GM15510 (cell line): ENCODE measurements around the gene KRTAP4-11.
"Not testable (repeated sequence)": the region's sequence is repeated elsewhere in the genome, so short reads cannot be mapped to it uniquely, and the experiment has no call there.

Source experiments
- POLR2A ChIP-seq: IDR thresholded peaks from 3 replicates; pipeline ENCODE4 v1.6.1; 2011; ENCODE audit warnings: borderline replicate concordance; ENCODE audit not compliant: insufficient read length; ENCODE audit errors: extremely low read depth

KRTAP4-11 gene

GRCh38 chr17:41131979-41132378 lies 13.8 kb upstream of the KRTAP4-11 start:
- TF ChIP-seq POLR2A, result no peak

GRCh38 chr17:41127371-41127770 lies 9.2 kb upstream of the KRTAP4-11 start:
- TF ChIP-seq POLR2A, result no peak

- no peak for TF ChIP-seq POLR2A
Measured at GRCh38 chr17:41126412-41126811, 8.2 kb upstream of the KRTAP4-11 start.

- no peak for TF ChIP-seq POLR2A
Measured at GRCh38 chr17:41125064-41125463, 6.9 kb upstream of the KRTAP4-11 start.

- TF ChIP-seq POLR2A, result not testable (repeated sequence)
Measured at GRCh38 chr17:41123991-41124371, 5.8 kb upstream of the KRTAP4-11 start, which contains the start of gene KRTAP4-12. Gene KRTAP4-12, minus strand, starts transcription at chr17:41124182. Its CDS starts 60 bp downstream, at chr17:41124122.

GRCh38 chr17:41121742-41122141 lies 3.6 kb upstream of the KRTAP4-11 start:
- no peak for TF ChIP-seq POLR2A

GRCh38 chr17:41118721-41119120 lies 548 bp upstream of the KRTAP4-11 start:
- no peak for TF ChIP-seq POLR2A

- no peak for TF ChIP-seq POLR2A
Measured at GRCh38 chr17:41116297-41116696, 1.9 kb downstream of the KRTAP4-11 start.

- no peak for TF ChIP-seq POLR2A
Measured at GRCh38 chr17:41111151-41111885, 6.9 kb downstream of the KRTAP4-11 start.

GRCh38 chr17:41107941-41108450 lies 10.2 kb downstream of the KRTAP4-11 start:
- no peak for TF ChIP-seq POLR2A

- not testable (repeated sequence) for TF ChIP-seq POLR2A
Measured at GRCh38 chr17:41105347-41105746, 12.8 kb downstream of the KRTAP4-11 start, which contains the start of gene KRTAP4-9. Gene KRTAP4-9, plus strand, starts transcription at chr17:41105389. Its CDS starts 0 bp downstream, at chr17:41105389.

GRCh38 chr17:41103896-41104295 lies 14.3 kb downstream of the KRTAP4-11 start:
- no peak for TF ChIP-seq POLR2A

- no peak for TF ChIP-seq POLR2A
Measured at GRCh38 chr17:41101586-41102259, 16.4 kb downstream of the KRTAP4-11 start, which contains the start of gene KRTAP4-16. Gene KRTAP4-16, minus strand, starts transcription at chr17:41102209. Its CDS starts 0 bp downstream, at chr17:41102209.

GRCh38 chr17:41098481-41098880 lies 19.7 kb downstream of the KRTAP4-11 start:
- TF ChIP-seq POLR2A, result no peak

GRCh38 chr17:41098042-41098441 lies 20.1 kb downstream of the KRTAP4-11 start, which contains the start of gene KRTAP4-8:
Gene KRTAP4-8, minus strand, starts transcription at chr17:41098142. Its CDS starts 58 bp downstream, at chr17:41098084.
- TF ChIP-seq POLR2A, result no peak
